Stimulated activated CD4-positive, alpha-beta T cell treated with anti-CD3 and anti-CD28 coated beads, Interleukin-15, amount 100 ng/mL, for 24 hours (primary cell): Measurements from ENCODE around the gene ARHGAP35.
"Not testable (repeated sequence)": the region's sequence is repeated elsewhere in the genome, so short reads cannot be mapped to it uniquely, and the experiment has no call there.

ENCODE experiments used
- DNase-seq: peaks from one replicate; pipeline ENCODE4 v3.0.0-alpha.2; 2020

ARHGAP35 gene

GRCh38 chr19:46860846-46861690, at the start of gene ARHGAP35:
TSS of gene ARHGAP35 (plus strand) at chr19:46860997. CDS start at chr19:46918676, 57,679 bp downstream.
- peak; percentile 33 for DNase-seq

DNA sequence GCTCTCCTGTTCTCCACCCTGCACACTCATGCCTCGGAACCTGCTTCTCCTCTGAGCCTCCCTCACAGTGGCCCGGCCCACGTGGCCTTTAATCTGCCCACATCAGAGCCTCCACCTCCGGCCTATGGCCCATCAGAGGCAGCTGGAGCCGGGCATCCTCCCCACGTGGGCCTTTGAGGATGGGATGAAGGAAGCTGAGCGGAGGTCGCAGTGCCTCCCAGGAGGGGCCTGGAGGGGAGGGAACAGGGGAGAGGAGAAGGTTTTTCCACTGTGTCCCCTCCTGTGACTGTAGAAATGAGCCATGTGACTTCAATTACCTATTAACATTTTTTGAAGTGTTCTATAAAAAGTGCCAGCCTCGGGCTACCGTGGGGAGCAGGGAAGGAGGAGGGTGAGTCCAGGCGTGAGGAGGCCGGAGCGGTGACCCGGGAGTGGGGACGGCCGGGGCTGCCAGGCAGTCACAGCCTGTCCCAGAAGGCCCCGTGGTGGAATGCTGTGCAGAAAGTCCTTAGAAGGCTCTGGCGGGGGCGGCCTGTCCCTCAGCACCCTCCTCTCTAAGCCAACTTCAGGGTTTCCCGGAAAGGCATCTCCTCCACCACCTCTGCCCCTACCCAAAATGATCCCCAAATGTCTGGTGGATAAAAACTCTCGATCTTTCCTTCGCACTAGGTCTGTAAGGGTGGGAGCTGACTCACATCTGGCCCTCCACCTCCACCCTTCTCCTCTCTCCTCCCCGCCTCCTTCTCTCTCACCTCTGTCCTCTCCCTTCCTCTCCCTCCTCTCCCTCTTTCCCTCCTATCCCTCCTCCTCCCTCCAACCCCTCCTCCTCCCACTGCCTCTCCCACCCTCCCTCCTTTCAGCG, 47.6 kb upstream of the ARHGAP35 start:
- no peak for DNase-seq

DNA sequence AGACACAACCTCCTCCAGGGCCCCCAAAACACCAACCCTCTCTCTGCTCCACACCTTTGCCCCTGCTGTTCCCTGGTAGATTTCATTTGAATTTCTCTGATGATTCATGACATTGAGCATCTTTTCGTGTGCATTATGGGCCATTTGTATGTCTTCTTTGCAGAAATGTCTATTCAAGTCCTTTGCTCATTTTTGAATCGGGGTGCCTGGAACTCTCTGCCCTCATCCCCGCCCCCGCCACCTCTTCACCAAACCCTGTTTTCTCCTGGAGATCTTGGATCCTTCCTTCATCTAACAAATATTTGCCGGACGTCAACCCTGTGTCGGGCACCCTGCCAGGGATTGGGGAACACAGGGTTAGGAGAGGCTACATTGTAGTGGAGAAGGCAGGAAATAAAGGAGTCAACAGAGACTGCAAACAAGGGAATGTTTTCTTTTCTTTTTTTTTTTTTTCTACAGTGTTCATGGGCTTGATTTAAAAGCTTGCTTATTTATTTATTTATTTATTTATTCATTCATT, 46.9 kb upstream of the ARHGAP35 start:
- DNase-seq = no peak

DNA sequence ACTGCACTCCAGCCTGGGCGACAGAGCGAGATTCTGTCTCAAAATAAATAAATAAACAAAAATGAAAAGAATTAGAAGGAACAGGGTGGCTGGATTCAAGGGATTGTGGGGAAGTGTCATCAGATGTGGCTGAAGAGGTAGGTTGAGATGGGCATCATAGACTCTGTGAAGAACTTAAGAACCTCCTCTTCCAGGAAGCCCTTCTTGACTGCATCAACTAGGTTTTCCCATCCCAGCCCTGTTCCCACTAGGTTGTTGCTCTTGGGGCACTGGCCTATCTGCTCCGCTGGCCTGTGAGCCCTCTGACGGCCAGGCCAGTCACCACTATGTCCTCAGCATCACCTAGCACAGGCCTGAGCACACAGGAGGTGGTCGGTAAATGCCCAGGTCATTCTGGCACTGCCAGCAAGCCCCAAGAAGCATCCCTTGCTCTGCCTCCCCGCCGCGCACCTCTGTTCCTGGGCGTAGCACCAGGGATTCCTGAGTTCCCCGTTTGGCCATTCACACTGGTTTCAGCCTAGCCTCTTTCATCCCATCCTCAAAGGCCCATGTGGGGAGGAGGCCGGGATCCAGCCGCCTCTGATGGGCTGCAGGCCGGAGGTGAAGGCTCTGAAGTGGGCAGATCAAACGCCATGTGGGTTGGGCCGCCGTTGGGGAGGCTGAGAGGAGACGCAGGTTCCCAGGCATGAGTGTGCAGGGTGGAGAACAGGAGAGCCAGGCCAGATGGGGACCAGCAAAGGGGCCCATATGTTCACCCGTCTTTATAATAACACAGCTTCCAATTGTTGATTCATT, 44.8 kb upstream of the ARHGAP35 start:
- DNase-seq = no peak

DNA sequence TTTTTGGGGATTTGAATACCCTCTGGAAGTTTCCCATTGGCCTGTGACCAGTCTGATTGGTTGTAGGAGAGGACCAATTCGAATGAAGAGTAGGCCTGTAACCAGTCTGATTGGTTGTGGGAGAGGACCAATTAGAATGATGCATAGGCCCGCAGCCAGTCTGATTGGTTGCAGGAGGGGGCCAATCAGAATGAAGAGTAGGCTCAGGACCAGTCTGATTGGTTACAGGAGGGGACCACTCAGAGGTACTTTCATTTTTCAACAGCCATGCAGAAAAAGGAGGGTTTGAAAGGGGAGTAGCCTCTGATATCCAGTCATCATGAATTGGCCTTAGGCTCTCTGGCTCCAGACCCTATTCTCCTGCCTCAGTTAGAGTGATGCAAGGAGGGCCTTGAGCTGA, 42.0 kb upstream of the ARHGAP35 start:
- peak; percentile 14 for DNase-seq

DNA sequence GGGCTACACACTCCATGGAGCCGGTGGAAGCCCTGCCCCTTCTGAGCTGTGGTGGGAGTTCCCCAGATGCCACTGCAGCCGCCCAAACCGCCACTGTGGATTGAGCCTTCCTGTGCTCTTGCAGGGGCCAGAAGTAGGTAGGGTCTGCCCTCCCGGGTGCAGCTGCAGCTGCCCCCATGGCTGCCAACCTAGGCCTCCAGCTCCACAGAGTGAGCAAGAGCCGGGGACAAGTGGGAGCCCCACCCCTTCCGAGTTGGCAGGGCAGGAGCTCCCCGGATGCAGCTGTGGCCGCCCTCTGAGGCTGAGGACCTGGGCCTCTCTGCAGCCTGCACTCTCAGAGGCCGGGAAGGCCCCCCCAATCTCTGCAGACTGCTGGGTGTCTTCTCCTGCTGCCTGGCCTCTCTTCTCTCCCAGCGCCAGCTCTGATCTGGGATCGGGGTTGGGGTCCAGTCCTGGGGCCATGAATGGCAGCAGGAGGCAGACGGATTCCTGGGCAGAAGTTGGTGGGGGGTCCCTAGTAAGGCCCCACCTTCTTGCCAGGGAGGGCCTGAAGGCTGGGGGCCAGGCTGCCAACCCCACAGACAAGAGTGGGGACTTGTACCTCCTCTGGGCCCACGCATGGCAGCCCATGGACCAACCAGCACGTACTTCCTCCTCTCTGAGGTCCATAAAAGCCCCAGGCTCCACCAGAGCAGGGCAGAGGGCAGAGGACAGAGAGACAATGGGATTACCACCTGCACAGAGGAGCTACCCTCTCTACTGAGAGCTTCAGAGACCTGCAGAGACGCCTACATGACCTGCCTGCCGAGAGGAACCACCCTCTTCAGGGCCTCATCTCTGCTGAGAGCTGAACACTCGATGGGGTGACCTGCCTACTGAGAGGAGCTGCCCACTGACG, 39.0 kb upstream of the ARHGAP35 start:
- peak; percentile 72 for DNase-seq

DNA sequence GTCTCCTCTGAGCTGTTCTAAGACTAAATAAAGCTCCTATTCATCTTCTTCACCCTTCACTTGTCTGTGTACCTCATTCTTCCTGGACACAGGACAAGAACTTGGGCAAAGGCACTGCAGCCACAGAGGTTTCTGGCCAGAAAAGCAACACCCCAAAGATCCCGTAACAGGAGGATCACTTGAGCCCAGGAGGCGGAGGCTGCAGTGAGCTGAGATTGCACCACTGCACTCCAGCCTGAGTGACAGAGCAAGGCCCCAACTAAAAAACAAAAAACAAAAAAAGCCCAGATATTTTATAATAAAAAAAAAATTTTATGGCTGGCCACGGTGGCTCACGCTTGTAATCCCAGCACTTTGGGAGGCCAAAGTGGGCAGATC, 38.4 kb upstream of the ARHGAP35 start:
- DNase-seq = not testable (repeated sequence)

- DNase-seq = no peak
Observed at GRCh38 chr19:46823049-46823448, 37.7 kb upstream of the ARHGAP35 start.

DNA sequence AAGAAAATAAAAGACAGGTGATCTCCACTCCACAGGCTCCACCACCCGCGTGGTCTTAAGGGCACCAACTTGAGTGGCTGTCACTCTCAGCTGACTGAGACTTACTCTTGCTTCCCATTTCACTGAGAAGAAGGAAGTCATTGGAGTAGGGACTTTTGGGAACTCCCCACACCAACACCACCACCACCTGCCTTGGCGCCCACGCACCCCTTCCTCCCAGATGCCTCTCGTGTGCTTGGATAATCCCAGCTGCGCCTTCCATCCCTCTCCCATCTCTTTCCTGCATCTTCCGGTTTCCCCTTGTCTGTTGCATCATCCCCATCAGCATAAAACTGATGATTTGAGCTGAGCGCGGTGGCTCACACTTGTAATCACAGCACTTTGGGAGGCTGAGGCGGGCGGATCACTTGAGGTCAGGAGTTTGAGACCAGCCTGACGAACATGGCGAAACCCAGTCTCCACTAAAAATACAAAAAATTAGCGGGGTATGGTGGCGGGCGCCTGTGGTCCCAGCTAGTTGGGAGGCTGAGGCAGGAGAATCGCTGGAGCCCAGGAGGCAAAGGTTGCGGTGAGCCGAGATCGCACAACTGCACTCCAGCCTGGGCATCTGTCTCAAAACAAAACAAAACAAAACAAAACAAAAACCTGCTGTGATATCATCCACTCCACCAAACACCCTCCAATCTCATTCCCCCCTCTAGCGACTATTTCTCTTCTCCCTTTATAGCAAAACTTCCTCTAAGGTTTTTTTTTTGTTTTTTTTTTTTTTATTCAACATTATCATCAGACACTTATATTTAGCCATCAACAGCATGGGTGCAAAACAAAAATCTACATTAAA, 35.7 kb upstream of the ARHGAP35 start:
- no peak for DNase-seq

- no peak for DNase-seq
Observed at GRCh38 chr19:46825731-46826055, 35.1 kb upstream of the ARHGAP35 start.

DNA sequence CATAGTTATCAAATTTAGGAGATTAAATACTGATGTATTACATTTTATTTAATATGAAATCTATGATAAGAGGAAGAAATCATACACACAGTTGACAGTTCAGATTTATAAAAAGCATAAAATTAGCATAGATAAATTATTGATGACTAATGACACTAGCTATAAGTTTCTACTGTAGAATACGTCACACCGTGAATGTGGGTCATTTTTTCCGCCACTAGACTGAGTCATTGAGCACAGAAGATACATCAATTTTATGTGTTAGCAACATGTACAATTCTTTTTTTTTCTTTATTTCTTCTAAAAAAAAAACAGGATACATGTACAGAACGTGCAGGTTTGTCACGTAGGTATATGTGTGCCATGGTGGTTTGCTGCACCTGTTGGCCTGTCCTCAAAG, 32.3 kb upstream of the ARHGAP35 start:
- peak; percentile 77 for DNase-seq

DNA sequence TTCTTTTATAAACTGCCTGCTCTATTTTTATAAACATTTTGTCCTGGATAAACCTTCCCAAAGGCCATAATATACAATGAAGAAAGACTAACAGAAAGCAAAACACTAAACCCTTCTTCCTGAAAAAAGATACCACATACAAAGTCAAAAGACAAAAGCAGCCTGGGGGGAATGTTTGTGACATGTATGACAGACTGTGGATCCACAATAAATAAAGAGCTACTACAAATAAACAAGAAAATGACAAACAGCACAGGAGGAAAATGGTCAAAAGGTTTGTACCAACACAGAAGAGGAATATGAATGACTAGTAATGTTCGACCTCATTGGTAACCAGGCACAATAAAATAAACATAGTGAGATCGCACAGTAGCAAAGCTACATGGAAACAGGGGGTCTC, 29.9 kb upstream of the ARHGAP35 start:
- no peak for DNase-seq

DNA sequence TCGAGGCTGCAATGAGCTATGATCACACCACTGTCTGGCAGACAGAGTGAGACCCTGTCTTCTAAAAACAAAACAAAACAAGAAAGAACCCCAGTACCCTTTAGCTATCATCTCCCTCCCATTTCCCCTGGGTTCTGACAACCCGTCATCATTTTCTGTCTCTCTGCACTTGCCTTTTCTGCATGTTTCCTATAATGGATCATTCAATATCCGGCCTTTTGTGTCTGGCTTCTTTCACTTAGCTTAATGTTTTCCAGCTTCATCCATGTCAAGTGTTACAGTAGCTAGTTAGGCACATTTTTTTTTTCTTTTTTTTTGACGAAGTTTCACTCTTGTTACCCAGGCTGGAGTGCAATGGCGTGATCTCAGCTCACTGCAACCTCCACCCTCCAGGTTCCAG, 26.7 kb upstream of the ARHGAP35 start:
- no peak for DNase-seq

- no peak for DNase-seq
Observed at GRCh38 chr19:46834984-46835383, 25.8 kb upstream of the ARHGAP35 start.

DNA sequence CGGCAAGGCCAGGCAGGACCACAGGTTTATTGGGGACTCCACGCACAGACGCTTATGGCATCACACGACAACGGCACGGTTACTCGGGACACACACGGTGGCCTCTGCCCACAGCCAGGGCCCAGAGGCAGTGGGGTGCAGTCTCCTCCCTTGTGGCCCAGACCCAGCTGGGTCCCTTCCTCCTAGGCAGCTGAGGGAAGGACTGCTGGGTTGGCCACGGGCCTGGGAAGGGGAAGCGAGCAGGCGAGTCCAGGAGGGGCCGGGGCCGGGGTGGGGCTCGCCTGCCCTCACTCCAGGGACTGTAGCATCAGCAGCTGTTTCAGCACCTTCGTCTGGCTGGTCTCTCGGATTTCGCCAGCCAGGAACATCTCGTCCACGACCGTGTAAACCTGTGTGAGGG, 22.6 kb upstream of the ARHGAP35 start:
- DNase-seq = no peak

DNA sequence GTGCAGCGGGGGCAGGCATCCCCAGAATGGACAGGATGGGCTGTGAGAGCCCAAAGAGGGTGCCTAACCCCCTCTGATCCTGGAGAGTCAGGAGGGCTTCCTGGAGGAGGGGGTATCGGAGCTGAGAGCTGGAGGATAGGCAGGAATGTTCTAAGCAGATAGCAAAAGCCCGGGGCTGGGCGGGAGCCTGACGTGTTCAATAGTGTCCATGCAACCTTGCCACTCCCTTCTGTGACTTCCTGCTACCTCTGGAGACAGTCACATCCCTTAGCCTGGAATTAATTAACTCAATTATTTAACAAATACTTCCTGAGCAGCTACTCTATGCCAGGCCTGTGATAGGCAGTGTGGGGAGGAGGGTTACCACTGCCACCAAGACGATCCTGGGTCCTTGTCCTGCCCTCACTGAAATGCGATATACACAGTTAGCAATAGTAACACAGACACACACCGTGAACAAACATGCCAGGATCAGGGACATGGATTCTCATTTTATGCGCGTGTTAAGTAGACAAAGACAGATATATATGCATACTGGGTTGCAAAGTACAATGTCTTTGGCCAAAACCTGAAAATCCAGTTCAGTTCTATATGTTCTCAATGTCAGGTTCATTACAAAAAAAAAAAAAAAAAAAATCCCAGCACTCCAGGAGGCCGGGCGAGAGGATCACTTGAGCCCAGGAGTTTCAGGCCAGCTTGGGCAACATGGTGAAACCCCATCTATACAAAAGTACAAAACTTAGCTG, 20.9 kb upstream of the ARHGAP35 start:
- DNase-seq = no peak

DNA sequence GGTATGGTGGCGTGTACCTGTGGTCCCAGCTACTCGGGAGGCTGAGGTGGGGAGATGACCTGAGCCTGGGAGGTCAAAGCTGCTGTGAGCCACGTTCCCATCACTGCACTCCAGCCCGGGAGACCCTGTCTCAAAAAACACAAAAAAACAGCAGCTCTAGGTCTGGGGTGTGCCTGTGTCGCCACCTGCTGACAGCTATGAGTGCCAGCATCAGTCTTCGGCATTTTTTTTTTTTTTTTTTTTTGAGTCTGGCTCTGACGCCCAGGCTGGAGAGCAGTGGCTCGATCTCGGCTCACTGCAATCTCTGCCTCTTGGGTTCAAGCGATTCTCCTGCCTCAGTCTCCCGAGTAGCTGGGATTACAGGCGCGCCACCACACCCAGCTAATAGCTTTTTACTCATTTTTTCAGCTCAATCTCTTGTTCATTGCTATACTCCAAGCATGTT, 20.3 kb upstream of the ARHGAP35 start:
- peak; percentile 58 for DNase-seq

DNA sequence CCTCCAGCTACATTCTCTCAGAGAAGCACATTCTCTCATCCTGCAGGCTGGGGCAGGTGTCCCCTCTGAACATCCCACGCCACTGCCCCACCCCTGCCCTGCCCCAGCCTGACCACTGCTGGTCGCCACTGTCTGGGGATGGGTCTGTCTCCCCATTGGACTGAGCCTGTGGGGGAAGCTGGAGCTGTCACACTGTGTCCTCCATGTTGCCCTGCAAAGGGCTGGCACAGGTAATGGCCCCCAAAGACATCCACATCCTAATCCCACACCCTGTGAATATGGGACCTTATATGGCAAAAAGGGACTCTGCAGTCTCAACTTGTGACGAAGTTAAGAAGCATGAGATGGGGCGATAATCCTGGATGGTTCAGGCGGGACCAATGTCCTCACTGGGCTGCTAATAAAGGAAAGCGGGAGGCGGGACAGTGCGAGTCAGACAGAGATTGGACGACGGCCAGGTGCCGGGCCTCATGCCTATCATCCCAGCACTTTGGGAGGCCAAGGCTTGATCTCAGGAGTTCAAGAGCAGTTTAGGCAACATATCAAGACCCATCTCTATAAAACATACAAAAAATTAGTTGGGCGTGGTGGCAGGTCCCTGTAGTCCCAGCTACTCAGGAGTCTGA, 19.2 kb upstream of the ARHGAP35 start:
- DNase-seq = no peak

DNA sequence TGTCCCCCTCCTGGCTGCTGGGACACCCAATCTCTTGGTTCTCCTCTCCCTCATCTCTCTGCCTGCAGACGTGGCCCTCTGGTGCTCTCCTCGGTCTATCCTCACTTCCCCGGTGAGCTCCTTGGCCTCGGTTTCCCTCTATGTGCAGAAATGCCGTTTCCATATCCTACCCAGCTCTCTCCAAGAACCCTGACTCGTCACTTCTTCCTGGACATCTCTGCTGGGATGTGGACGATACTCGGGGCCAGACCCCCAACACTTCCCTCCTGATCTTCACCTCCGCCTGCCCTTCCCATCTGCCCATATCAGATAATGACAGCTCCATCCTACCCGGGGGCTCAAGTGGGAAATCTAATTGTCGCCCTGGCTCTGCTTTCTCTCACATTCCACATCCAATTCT, 18.0 kb upstream of the ARHGAP35 start:
- no peak for DNase-seq

DNA sequence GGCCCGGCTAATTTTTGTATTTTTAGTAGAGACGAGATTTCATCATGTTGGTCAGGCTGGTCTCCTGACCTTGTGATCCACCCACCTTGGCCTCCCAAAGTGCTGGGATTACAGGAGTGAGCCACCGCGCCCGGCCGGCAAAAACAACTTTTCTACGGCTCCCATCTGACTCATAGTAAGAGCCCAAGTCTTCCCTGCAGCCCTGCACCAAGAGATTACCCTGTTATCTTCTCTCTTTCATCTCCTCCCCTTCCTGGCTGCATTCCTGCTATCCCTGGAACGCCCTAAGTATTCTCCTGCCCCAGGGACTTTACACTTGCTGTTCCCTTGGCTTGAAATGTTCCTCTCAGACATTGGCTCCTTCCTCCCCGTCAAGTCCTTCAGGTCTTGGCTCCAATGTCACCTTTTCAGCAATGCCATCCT, 16.7 kb upstream of the ARHGAP35 start:
- DNase-seq = no peak
